Ishikawa (cell line): Measurements from ENCODE around the gene APOL6.
A peak's percentile ranks its signal among the peaks of the same experiment; 100 is the strongest.

Source experiments
- CEBPB ChIP-seq: IDR thresholded peaks from 2 replicates; pipeline ENCODE4 v1.6.1; 2012
- CREB1 ChIP-seq: IDR thresholded peaks from 2 replicates; pipeline ENCODE4 v1.6.1; 2012; ENCODE audit warnings: low read depth
- EP300 ChIP-seq: IDR thresholded peaks from 2 replicates; pipeline ENCODE4 v1.6.1; 2012; ENCODE audit warnings: borderline replicate concordance
- FOXM1 ChIP-seq: IDR thresholded peaks from 2 replicates; pipeline ENCODE4 v1.6.1; 2012; ENCODE audit warnings: low read depth, borderline replicate concordance
- RAD21 ChIP-seq: IDR thresholded peaks from 2 replicates; pipeline ENCODE4 v1.6.1; 2012; ENCODE audit warnings: low read depth
- TEAD4 ChIP-seq: IDR thresholded peaks from 2 replicates; pipeline ENCODE4 v1.6.1; 2012
- YY1 ChIP-seq: IDR thresholded peaks from 2 replicates; pipeline ENCODE4 v1.6.1; 2012; ENCODE audit warnings: low read depth
- TF ChIP-seq, protein P1 (sequence below): IDR thresholded peaks from 2 replicates; pipeline ENCODE4 v1.6.1; 2012; ENCODE audit warnings: low read depth, mild to moderate bottlenecking
- TF ChIP-seq, protein P2 (sequence below): IDR thresholded peaks from 2 replicates; pipeline ENCODE4 v1.6.1; 2012

DNA sequence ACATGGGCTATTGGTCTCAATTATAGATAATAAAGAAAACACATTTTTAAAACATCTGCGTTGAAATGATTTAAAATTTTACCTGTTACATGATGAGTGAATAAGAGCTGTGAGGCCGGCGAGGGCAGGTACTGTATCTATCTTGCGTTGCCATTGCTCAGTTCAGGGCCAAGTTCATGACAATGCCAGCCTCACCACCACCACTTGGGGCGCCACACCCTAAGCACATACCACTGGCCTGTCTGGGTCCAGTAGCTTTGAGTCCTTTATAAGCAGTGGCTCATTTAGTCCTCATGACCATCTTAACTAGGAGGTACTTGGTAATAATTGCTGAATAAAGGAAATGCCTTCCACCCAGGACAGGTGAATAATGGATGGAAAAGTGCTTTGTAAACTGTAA lies 16.6 kb upstream of the APOL6 start:
- TF ChIP-seq RAD21: peak; percentile 76
- no peak for TF ChIP-seq FOXM1
- no peak for TF ChIP-seq YY1
- no peak for TF ChIP-seq EP300
- peak; percentile 50; the same call in 1 of the 2 replicates for TF ChIP-seq TEAD4
- TF ChIP-seq, protein P1, sequence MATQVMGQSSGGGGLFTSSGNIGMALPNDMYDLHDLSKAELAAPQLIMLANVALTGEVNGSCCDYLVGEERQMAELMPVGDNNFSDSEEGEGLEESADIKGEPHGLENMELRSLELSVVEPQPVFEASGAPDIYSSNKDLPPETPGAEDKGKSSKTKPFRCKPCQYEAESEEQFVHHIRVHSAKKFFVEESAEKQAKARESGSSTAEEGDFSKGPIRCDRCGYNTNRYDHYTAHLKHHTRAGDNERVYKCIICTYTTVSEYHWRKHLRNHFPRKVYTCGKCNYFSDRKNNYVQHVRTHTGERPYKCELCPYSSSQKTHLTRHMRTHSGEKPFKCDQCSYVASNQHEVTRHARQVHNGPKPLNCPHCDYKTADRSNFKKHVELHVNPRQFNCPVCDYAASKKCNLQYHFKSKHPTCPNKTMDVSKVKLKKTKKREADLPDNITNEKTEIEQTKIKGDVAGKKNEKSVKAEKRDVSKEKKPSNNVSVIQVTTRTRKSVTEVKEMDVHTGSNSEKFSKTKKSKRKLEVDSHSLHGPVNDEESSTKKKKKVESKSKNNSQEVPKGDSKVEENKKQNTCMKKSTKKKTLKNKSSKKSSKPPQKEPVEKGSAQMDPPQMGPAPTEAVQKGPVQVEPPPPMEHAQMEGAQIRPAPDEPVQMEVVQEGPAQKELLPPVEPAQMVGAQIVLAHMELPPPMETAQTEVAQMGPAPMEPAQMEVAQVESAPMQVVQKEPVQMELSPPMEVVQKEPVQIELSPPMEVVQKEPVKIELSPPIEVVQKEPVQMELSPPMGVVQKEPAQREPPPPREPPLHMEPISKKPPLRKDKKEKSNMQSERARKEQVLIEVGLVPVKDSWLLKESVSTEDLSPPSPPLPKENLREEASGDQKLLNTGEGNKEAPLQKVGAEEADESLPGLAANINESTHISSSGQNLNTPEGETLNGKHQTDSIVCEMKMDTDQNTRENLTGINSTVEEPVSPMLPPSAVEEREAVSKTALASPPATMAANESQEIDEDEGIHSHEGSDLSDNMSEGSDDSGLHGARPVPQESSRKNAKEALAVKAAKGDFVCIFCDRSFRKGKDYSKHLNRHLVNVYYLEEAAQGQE: no peak
- no peak for TF ChIP-seq CREB1
- TF ChIP-seq, protein P2, sequence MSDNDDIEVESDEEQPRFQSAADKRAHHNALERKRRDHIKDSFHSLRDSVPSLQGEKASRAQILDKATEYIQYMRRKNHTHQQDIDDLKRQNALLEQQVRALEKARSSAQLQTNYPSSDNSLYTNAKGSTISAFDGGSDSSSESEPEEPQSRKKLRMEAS: no peak
- TF ChIP-seq CEBPB: no peak
